HL-60 (cell line): ENCODE measurements around the gene ACOXL.

Experiments
- POLR2AphosphoS5 ChIP-seq: IDR thresholded peaks from 2 replicates; pipeline ENCODE4 v1.6.1; 2012; ENCODE audit warnings: low read depth
- TF ChIP-seq, protein P1 (sequence below): IDR thresholded peaks from one replicate; pipeline ENCODE4 v1.5.1; 2011; ENCODE audit warnings: low read length, control low read depth, inconsistent platforms; ENCODE audit not compliant: insufficient read depth
- TF ChIP-seq, protein P2 (sequence below): IDR thresholded peaks from 2 replicates; pipeline ENCODE4 v1.6.1; 2012; ENCODE audit warnings: low read depth; ENCODE audit not compliant: insufficient replicate concordance

DNA sequence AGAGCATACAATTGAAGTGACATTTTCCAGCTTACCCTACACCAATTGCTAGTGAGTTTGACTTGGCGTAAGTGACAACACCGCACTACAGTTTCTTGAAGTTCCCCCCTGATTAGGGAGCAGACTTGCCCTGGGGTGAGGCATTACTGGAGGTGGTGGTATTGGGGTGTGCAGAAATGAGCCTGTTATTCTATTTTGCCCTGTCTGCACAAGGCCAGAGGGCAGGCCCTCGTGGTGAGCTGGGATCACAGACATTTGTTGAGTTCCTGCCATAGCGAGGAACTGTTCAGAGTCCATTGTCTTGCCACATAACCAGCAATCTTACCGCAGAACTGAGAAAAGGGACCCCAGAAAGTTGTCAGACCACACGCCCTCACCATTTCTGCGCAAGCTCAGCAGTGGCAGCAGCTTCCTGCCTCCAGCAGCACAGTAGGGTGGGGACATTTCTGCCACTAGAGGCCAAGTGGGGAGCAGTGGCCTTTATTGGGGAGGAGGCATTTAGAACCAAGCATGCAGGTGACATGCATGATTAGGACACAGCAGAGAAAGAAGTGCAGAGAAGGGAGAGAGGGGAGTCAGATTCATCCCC is 284.8 kb downstream of the ACOXL start:
- TF ChIP-seq, protein P1, sequence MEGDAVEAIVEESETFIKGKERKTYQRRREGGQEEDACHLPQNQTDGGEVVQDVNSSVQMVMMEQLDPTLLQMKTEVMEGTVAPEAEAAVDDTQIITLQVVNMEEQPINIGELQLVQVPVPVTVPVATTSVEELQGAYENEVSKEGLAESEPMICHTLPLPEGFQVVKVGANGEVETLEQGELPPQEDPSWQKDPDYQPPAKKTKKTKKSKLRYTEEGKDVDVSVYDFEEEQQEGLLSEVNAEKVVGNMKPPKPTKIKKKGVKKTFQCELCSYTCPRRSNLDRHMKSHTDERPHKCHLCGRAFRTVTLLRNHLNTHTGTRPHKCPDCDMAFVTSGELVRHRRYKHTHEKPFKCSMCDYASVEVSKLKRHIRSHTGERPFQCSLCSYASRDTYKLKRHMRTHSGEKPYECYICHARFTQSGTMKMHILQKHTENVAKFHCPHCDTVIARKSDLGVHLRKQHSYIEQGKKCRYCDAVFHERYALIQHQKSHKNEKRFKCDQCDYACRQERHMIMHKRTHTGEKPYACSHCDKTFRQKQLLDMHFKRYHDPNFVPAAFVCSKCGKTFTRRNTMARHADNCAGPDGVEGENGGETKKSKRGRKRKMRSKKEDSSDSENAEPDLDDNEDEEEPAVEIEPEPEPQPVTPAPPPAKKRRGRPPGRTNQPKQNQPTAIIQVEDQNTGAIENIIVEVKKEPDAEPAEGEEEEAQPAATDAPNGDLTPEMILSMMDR = no peak
- TF ChIP-seq, protein P2, sequence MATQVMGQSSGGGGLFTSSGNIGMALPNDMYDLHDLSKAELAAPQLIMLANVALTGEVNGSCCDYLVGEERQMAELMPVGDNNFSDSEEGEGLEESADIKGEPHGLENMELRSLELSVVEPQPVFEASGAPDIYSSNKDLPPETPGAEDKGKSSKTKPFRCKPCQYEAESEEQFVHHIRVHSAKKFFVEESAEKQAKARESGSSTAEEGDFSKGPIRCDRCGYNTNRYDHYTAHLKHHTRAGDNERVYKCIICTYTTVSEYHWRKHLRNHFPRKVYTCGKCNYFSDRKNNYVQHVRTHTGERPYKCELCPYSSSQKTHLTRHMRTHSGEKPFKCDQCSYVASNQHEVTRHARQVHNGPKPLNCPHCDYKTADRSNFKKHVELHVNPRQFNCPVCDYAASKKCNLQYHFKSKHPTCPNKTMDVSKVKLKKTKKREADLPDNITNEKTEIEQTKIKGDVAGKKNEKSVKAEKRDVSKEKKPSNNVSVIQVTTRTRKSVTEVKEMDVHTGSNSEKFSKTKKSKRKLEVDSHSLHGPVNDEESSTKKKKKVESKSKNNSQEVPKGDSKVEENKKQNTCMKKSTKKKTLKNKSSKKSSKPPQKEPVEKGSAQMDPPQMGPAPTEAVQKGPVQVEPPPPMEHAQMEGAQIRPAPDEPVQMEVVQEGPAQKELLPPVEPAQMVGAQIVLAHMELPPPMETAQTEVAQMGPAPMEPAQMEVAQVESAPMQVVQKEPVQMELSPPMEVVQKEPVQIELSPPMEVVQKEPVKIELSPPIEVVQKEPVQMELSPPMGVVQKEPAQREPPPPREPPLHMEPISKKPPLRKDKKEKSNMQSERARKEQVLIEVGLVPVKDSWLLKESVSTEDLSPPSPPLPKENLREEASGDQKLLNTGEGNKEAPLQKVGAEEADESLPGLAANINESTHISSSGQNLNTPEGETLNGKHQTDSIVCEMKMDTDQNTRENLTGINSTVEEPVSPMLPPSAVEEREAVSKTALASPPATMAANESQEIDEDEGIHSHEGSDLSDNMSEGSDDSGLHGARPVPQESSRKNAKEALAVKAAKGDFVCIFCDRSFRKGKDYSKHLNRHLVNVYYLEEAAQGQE = no peak
- no peak for TF ChIP-seq POLR2AphosphoS5
